ENCODE results near the gene CHPT1.

Gene CHPT1

DNA sequence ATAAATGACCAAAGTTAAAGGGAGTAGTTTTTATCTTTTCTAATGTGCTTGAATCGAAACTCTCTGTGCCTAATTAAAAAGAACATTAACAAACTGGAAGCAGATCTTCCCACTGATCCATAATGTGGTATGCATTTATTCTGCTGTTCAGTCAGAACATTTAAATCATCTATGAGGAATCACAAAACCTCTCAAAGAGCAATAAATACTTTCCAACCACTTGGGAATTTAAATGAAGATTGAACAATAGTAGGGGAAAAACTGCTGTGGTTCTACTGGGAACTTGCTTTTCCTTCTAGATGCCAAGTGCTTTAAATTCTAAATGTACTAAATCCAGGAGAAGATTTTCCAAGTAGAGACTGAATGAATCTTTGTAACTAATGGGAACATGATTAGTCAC lies 12.3 kb upstream of the CHPT1 start:
- FAIRE-seq (no peak), DNase-seq (ENCODE audit: insufficient read length, low spot score) (no peak)
- TF ChIP-seq, protein P1, sequence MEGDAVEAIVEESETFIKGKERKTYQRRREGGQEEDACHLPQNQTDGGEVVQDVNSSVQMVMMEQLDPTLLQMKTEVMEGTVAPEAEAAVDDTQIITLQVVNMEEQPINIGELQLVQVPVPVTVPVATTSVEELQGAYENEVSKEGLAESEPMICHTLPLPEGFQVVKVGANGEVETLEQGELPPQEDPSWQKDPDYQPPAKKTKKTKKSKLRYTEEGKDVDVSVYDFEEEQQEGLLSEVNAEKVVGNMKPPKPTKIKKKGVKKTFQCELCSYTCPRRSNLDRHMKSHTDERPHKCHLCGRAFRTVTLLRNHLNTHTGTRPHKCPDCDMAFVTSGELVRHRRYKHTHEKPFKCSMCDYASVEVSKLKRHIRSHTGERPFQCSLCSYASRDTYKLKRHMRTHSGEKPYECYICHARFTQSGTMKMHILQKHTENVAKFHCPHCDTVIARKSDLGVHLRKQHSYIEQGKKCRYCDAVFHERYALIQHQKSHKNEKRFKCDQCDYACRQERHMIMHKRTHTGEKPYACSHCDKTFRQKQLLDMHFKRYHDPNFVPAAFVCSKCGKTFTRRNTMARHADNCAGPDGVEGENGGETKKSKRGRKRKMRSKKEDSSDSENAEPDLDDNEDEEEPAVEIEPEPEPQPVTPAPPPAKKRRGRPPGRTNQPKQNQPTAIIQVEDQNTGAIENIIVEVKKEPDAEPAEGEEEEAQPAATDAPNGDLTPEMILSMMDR (IDR thresholded peaks at IDR 0.05; ENCODE audit: insufficient read depth, missing control alignments), result no peak

DNA sequence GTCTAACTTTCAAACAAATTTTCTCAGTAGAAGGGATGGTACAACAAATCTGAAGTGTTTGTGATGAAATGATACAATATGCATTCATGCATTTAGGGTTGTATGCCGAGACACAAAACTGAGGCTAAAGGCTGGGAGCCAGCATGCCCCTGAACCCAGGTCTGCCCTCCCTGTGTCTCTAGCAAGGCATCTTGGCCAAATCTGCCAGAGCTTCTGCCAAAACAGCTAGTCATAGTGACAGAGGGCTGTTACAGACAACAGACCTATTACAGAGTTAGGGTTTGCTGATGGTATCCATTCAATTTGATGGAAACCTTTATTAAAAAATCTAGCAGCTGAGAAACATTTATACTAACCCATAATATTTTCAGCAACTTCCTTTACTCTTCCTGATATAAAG lies 11.3 kb upstream of the CHPT1 start:
- TF ChIP-seq, protein P1 (IDR thresholded peaks at IDR 0.05; ENCODE audit: insufficient read depth, missing control alignments), result no peak
- no peak for DNase-seq (ENCODE audit: insufficient read length, low spot score)
- no peak for FAIRE-seq

DNA sequence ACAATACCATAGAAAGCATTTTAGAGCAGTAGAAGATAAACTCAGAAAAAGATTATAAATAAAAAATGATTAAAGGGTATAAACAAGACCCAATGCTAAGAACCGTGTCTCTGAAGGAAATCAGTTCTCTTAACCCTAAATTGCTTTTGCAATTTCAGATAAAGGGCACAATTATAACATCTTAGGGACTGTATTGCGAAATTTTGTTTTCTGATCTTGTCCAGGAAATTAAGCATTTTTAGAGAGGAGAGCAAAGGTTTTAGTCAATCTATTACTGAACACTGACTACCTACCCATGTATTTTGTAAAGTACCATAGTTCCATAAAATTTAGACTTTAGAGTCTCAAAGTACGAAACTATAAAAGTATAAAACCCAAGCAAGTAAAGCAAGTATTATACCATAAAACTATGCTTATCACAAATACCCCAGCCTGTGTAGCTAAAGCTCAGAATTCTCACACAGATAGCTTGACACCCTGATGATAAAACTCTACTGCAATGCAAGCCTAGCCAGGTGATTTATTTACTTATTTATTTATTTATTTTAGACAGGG lies 6.8 kb upstream of the CHPT1 start:
- DNase-seq (ENCODE audit: insufficient read length, low spot score), result no peak
- TF ChIP-seq, protein P1 (IDR thresholded peaks at IDR 0.05; ENCODE audit: insufficient read depth, missing control alignments), result no peak
- no peak for FAIRE-seq

DNA sequence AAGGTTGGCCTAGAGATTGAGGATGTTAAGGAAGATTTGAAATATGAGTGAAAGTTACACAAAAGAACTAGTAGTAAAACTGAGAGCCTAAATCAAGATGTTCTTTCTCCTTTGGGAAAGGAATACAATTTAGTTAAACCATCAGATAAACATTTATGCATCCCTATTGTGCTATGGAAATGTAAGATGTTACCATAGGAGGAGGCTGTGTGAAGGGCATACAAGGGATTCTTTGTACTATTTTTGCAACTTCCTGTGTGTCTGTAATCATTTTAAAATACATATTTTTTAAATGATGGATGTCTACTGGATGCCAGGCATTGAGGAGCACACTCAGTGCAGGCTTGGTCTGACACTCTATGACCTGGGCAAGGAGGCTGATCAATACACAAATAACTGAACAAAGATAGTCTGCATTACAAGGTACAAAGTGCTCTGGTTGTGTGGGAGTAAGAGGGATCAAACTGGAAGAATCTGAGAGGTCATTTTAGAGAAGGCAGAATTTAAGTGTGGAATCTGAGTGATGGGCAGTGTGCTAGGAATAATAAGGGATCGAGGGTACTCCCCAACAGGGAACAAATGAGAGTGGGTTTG lies 5.8 kb upstream of the CHPT1 start:
- TF ChIP-seq, protein P1 (IDR thresholded peaks at IDR 0.05; ENCODE audit: insufficient read depth, missing control alignments), result no peak
- FAIRE-seq (no peak), DNase-seq (ENCODE audit: insufficient read length, low spot score) (no peak)

DNA sequence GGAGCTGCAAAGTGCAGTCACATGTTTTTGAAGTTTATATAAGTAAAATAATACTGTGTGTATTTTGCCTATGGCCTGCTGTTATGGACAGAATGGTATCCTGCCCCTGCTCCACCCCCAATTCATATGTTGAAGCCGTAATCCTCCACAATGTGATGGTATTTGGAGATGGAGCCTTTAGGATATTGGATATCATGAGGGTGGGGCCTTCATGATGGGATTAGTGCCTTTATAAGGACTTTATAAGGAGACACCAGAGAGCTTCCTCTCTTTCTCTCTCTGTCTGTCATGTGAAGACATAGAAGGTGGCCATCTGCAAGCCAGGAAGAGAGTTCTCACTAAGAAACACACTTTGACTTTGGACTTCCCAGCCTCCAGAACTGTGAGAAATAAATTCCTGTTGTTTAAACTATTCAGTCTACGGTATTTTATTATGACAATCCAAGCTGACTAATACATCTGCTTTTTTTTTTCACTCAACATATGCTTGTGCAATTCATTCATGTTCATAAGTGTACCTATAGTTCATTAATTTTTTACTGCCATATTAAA lies 3.1 kb upstream of the CHPT1 start:
- FAIRE-seq, result no peak

DNA sequence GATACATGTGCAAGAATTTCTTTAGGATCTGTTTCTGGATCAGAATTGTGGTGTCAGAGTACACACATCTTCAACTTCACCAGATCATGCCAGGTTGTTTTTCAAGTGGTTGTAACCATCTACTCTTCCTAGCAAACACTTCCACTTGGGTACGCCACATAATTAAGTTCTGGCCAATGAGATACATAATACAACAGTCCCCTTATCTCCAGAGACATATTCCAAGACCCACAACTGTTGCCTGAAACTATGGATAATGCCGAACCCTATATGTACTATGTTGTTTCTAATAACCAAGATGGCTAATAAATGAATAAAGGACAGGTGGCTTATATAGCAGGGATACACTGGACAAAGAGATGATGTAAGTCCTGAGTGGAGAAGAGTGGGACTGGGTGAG lies 2.5 kb upstream of the CHPT1 start:
- FAIRE-seq (no peak), DNase-seq (ENCODE audit: insufficient read length, low spot score) (no peak)
- TF ChIP-seq, protein P1 (IDR thresholded peaks at IDR 0.05; ENCODE audit: insufficient read depth, missing control alignments), result no peak

More for the DNA sequence above, 3.1 kb upstream of the CHPT1 start:
- no peak for DNase-seq (ENCODE audit: insufficient read length, low spot score)
- TF ChIP-seq, protein P1 (IDR thresholded peaks at IDR 0.05; ENCODE audit: insufficient read depth, missing control alignments), result no peak

DNA sequence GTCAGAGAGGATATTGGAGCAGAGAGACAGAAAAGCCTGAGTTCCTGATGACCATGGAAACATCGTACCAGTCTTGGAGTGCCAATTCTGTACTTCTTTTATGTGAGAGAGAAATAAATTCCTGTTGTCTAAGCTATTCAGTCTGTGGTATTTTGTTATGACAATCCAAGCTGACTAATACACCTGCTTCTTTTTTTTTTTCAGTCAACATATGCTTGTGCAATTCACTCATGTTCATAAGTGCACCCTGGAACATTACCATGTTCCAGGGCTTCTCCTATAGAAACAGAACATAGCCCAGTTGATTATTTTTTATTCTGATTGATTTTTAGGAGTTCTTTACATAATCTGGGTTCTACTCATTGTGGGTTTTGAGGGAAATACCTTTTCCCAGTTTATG lies 1.7 kb upstream of the CHPT1 start:
- FAIRE-seq, result no peak
- TF ChIP-seq, protein P1 (IDR thresholded peaks at IDR 0.05; ENCODE audit: insufficient read depth, missing control alignments), result no peak
- no peak for DNase-seq (ENCODE audit: insufficient read length, low spot score)

All from D721Med (cell line).